GM21381 (cell line): ENCODE data around the gene EFCAB13.
"Not testable (repeated sequence)": the region's sequence is repeated elsewhere in the genome, so short reads cannot be mapped to it uniquely, and the experiment has no call there.

Source experiments
- ATAC-seq: cut with Tn5 transposase; IDR thresholded peaks from one replicate; pipeline ENCODE4 v1.9.1; 2021; ENCODE audit warnings: mild to moderate bottlenecking, moderate library complexity; ENCODE audit not compliant: unreplicated experiment

Gene EFCAB13

DNA sequence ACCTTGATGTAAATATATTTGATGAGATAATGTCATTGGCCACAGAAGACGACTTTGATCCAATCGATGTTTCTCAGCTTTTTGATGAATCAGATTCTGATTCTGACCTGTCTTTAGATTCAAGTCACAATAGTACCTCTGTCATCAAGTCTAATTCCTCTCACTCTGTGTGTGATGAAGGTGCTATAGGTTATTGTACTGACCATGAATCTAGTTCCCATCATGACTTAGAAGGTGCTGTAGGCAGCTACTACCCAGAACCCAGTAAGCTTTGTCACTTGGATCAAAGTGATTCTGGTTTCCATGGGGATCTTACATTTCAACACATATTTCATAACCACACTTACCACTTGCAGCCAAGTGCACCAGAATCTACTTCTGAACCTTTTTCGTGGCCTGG lies 101.5 kb downstream of the EFCAB13 start:
- not testable (repeated sequence) for ATAC-seq

DNA sequence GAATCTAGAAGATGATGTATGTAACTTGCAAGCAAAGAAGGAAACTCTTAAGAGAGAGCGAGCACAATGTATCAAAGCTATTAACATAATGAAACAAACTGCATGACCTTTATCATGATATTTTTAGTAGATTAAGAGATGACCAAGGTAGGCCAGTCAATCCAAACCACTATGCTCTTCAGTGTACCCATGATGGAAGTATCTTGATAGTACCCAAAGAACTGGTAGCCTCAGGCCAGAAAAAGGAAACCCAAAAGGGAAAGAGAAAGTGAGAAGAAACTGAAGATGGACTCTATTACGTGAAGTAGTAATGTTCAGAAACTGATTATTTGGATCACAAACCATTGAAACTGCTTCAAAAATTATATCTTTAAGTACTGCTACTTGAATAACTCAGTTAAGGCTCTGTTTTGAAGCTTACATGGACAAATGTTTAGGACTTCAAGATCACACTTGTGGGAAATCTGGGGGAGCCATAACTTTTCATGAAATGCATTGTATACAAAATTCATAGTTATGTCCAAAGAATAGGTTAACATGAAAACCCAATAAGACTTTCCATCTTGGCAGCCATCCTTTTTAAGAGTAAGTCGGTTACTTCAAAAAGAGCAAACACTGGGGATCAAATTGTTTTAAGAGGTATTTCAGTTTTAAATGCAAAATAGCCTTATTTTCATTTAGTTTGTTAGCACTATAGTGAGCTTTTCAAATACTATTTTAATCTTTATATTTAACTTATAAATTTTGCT lies 102.3 kb downstream of the EFCAB13 start:
- not testable (repeated sequence) for ATAC-seq

DNA sequence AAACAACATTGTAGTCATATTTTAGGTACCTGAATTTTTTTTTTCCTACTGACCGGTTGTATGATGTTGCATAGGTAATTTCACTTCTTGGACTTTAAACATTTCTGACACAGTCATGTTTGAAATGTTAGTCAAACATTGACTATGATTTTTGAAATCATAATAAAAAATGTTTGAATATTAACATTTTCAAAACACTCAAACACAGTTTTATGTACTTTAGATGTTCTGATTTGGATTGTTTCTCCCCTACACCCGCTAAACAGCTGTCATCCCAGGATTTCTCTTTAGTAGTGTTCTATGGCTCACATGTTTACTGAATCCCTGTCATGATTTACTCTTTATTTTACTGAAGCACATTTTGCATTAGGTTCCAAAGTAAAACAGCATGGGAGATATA lies 104.2 kb downstream of the EFCAB13 start:
- no peak for ATAC-seq

DNA sequence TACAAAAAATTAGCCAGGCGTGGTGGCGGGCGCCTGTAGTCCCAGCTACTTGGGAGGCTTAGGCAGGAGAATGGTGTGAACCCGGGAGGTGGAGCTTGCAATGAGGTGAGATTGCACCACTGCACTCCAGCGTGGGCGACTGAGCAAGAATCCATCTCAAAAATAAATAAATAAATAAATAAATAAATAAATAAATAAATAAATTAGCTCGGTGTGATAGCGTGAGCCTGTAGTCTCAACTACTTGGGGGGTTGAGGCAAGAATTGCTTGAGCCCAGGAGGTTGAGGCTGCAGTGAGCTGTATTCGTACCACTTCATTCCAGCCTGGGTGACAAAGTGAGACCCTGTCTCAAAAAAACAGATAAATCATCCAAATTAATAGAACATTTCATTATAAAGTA lies 108.5 kb downstream of the EFCAB13 start:
- not testable (repeated sequence) for ATAC-seq

DNA sequence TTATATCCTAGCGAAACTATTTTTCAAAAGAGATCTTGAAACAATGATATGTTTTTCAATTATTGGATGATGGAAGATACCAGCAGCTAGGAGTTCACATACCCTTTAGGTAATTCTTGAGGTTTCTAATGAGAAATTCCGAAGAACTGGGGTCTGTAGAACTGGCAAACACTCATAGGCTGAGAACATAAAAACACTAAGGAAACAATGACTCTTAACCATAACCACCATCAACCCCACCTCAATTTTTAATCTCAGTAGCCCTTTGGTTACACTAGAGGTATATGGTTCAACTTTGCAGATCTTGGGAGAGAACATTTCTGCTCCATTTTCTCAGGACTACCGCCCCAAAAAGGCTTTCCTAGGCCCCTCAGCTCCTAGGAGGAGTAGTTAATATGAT lies 141.4 kb downstream of the EFCAB13 start:
- ATAC-seq = no peak

DNA sequence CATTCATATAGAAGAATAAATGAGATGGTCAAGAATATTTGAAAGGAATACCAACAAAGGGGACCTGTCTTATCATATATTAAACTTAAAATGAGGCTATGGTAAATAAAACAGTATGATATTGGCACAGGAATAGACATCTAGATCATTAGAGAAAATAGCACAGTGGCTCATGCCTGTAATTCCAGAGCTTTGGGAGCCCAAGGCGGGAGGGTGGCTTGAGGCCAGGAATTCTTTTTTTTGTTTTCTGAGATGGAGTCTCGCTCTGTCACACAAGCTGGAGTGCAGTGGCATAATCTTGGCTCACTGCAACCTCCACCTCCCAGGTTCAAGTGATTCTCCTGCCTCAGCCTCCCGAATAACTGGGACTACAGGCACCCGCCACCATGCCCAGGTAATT lies 143.2 kb downstream of the EFCAB13 start:
- not testable (repeated sequence) for ATAC-seq

DNA sequence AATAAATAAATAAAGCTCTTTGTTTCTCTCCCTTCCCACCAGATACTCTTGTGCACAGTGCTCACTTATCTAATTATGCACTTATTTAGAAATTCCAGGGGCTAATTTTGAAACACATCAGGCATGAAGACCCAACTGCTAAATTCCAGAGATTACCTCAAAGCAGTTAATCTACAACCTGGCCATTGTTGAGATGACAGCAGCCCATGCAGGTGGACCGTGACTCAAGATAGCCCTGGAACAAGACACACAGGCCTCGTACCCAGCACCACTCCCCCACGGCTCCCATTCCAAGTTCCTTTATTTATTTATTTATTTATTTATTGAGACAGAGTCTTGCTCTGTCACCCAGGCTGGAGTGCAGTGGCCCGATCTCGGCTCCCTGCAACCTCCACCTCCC lies 147.1 kb downstream of the EFCAB13 start:
- no peak for ATAC-seq

DNA sequence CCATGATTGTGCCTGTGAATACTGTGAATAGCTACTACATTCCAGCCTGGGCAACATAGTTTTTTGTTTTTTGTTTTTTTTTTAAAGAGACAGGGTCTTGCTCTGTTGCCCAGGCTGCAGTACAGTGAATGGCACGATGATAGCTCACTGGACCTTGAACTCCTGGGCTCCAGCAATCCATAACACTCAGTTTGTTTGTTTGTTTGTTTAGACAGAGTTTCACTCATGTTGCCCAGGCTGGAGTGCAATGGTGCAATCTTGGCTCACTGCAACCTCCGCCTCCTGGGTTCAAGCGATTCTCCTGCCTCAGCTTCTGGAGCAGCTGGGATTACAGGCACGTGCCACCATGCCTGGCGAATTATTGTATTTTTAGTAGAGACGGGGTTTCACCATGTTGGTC lies 148.3 kb downstream of the EFCAB13 start:
- ATAC-seq = not testable (repeated sequence)
